Activated B cell treated with CpG ODN at 0.5 μM for 24 hours (primary cell): ENCODE results near the gene RNASEH2B. TPM values are rescaled to one million over a fixed set of nuclear protein-coding genes. Genes with fewer than 3 reads are reported as not detected.

Experiments
- ATAC-seq: fragments of 200-7000 bp; cut with Tn5 transposase; one replicate; pipeline ENCODE4 v1.10.0; 2021; ENCODE audit warnings: low read depth, mild to moderate bottlenecking, moderate library complexity
- CTCF ChIA-PET: fragments of 350-600 bp; sonication (Branson Sonifier 250); formaldehyde crosslinking; loops from one replicate; lab custom pipeline; 2021; ENCODE audit warnings: antibody characterized with exemption; lab: Charles Lee
- POLR2A ChIA-PET: fragments of 350-600 bp; sonication (Branson Sonifier 250); formaldehyde crosslinking; loops from one replicate; lab custom pipeline; 2021; ENCODE audit warnings: antibody characterized with exemption; lab: Charles Lee
- DNase-seq: peaks from one replicate; pipeline ENCODE4 v3.0.0; 2022
- H3K27ac Mint-ChIP-seq: one replicate; pipeline ENCODE4 v1.8.0; 2020; ENCODE audit warnings: mixed read lengths
- H3K27me3 Mint-ChIP-seq: one replicate; pipeline ENCODE4 v1.8.0; 2021; ENCODE audit warnings: mixed read lengths
- H3K36me3 Mint-ChIP-seq: one replicate; pipeline ENCODE4 v1.8.0; 2021; ENCODE audit warnings: low read depth, mixed read lengths
- H3K4me1 Mint-ChIP-seq: one replicate; pipeline ENCODE4 v1.8.0; 2021; ENCODE audit warnings: mixed read lengths
- H3K4me3 Mint-ChIP-seq: one replicate; pipeline ENCODE4 v1.8.0; 2020; ENCODE audit warnings: mild to moderate bottlenecking, mixed read lengths
- H3K9me3 Mint-ChIP-seq: one replicate; pipeline ENCODE4 v1.8.0; 2020; ENCODE audit warnings: mixed read lengths
- CTCF ChIP-seq: fragments of 200-600 bp; IDR thresholded peaks from one replicate; pipeline ENCODE4 v1.8.0; 2022; ENCODE audit warnings: antibody characterized with exemption, mild to moderate bottlenecking
- intact Hi-C: fragments of 100-400 bp; cut with micrococcal nuclease; formaldehyde crosslinking; loops from one replicate; pipeline ENCODE4 v1.15.1; 2024
- total RNA-seq: library from RNA; stranded (reverse); gene quantifications from 2 replicates; pipeline ENCODE4 v1.2.3, GENCODE V29; 2022

RNASEH2B gene
- total RNA-seq, 1 donor from 2014 or later: 103 TPM

- no peak for DNase-seq
- Mint-ChIP-seq H3K27me3 (peaks cover 4% of the 10 kb centered on the region), H3K4me3 (no peak overlapping the region), H3K9me3 (no peaks in the 10 kb centered on the region), H3K4me1 (no peaks in the 10 kb centered on the region), H3K36me3 (peaks cover 3% of the 10 kb centered on the region), H3K27ac (no peak overlapping the region)
- intact Hi-C loops: no loop called here
- ATAC-seq: no peak
- ChIA-PET CTCF (no interaction called here), POLR2A (no interaction called here)
- no peak for TF ChIP-seq CTCF
Measured at GRCh38 chr13:50998326-50998725, 88.7 kb downstream of the RNASEH2B start.

- CTCF ChIA-PET: no interaction called here
- H3K9me3 Mint-ChIP-seq: no peaks in the 10 kb centered on the region
- DNase-seq (no peak), ATAC-seq (no peak)
- H3K27me3 Mint-ChIP-seq: peaks cover 15% of the 10 kb centered on the region
- H3K36me3 Mint-ChIP-seq: peaks cover 3% of the 10 kb centered on the region
- POLR2A ChIA-PET: no interaction called here
- intact Hi-C loops: no loop called here
- no peak for TF ChIP-seq CTCF
- H3K4me3 Mint-ChIP-seq: no peak overlapping the region
- no peak overlapping the region for H3K27ac Mint-ChIP-seq
- H3K4me1 Mint-ChIP-seq: no peaks in the 10 kb centered on the region
Measured at GRCh38 chr13:50999641-51000040, 90.0 kb downstream of the RNASEH2B start.

- intact Hi-C loops: no loop called here
- Mint-ChIP-seq H3K9me3 (no peaks in the 10 kb centered on the region), H3K4me1 (no peaks in the 10 kb centered on the region), H3K27ac (no peak overlapping the region), H3K27me3 (peaks cover 16% of the 10 kb centered on the region), H3K4me3 (no peak overlapping the region), H3K36me3 (no peaks in the 10 kb centered on the region)
- no peak for TF ChIP-seq CTCF
- ChIA-PET POLR2A (no interaction called here), CTCF (no interaction called here)
- ATAC-seq (no peak), DNase-seq (no peak)
Measured at GRCh38 chr13:51000061-51000460, 90.5 kb downstream of the RNASEH2B start.

GRCh38 chr13:51000571-51001260 lies 91.1 kb downstream of the RNASEH2B start:
- ATAC-seq: no peak
- Mint-ChIP-seq H3K36me3 (no peaks in the 10 kb centered on the region), H3K27ac (no peak overlapping the region), H3K4me1 (no peaks in the 10 kb centered on the region), H3K27me3 (peaks cover 17% of the 10 kb centered on the region), H3K9me3 (no peaks in the 10 kb centered on the region), H3K4me3 (no peak overlapping the region)
- no peak for DNase-seq
- POLR2A ChIA-PET: no interaction called here
- CTCF ChIA-PET: no interaction called here
- intact Hi-C loops: no loop called here
- no peak for TF ChIP-seq CTCF

- Mint-ChIP-seq H3K4me3 (no peak overlapping the region), H3K27ac (no peak overlapping the region), H3K27me3 (peaks cover 17% of the 10 kb centered on the region), H3K36me3 (no peaks in the 10 kb centered on the region), H3K4me1 (no peaks in the 10 kb centered on the region), H3K9me3 (no peaks in the 10 kb centered on the region)
- intact Hi-C loops: no loop called here
- no peak for TF ChIP-seq CTCF
- ATAC-seq: no peak
- no peak for DNase-seq
- ChIA-PET POLR2A (no interaction called here), CTCF (no interaction called here)
Measured at GRCh38 chr13:51001335-51001734, 91.7 kb downstream of the RNASEH2B start.
